ENCODE data around the gene STEAP3.

GRCh38 chr2:119243621-119244020 is 20.0 kb downstream of the STEAP3 start:
- TF ChIP-seq POLR2AphosphoS5 (IDR thresholded peaks at IDR 0.05; ENCODE audit: low read depth, low read length) (no peak), TAF1 (IDR thresholded peaks at IDR 0.05; ENCODE audit: borderline replicate concordance, insufficient read depth, low read length) (no peak), REST (IDR thresholded peaks at IDR 0.05; ENCODE audit: insufficient read depth in 1 of 2, low read depth in 2 of 2, low read length in 2 of 2) (no peak), SIN3A (IDR thresholded peaks at IDR 0.05; ENCODE audit: borderline replicate concordance, insufficient read depth, low read length) (no peak), FOXP2 (optimal IDR thresholded peaks at IDR 0.05; ENCODE audit: borderline replicate concordance, extremely low read depth, extremely low read length, insufficient read depth) (no peak)

All from PFSK-1 (cell line).